K562 (cell line): ENCODE measurements around the gene C16orf86. TPM values are rescaled to one million over a fixed set of nuclear protein-coding genes. Genes with fewer than 3 reads are reported as not detected.
A peak's percentile ranks its signal among the peaks of the same experiment; 100 is the strongest.

Source experiments
- ATAC-seq: fragments of 200-7000 bp; cut with Tn5 transposase; 3 replicates; pipeline ENCODE4 v1.9.1; 2020; ENCODE audit warnings: moderate library complexity
- BruUV-seq: library from RNA; stranded (reverse); fragments of 400-500 nt; replicated peaks from 2 replicates; lab custom pipeline; 2021; lab: Mats Ljungman, UMichigan
- CTCF ChIA-PET: fragments of 300-600 bp; formaldehyde crosslinking; extraction: SDS; loops from one replicate; lab custom pipeline; 2021; ENCODE audit warnings: low intra/inter-chr PET ratio; lab: Yijun Ruan, JAX
- POLR2A ChIA-PET: fragments of 300-600, 350-650 bp; sonication (Branson Sonifier 250); formaldehyde crosslinking; extraction: SDS; loops from one replicate; lab custom pipeline; 2021; ENCODE audit warnings: antibody characterized with exemption, inconsistent platforms; lab: Yijun Ruan, JAX
- DNase-seq, 4 experiments: peaks; one replicate each; pipeline versions ENCODE4 v3.0.0 to v3.0.0-alpha.2; 2011 to 2018; ENCODE audit warnings: low spot score in 3 of 4, mixed read lengths in 3 of 4; ENCODE audit errors: extremely low read depth in 1 of 4
- FAIRE-seq: peaks from 2 replicates; lab custom pipeline; 2011; peaks lifted over from hg19 to GRCh38; lab: Jason Lieb, UNC
- H2AFZ ChIP-seq: 2 replicates; pipeline ENCODE4 v1.6.0; 2011; ENCODE audit warnings: low read depth, low read length, control low read depth, inconsistent platforms
- H3K27ac ChIP-seq: fragments of 200-600 bp; 3 replicates; pipeline ENCODE4 v1.8.0; 2011; ENCODE audit warnings: low read depth, mild to moderate bottlenecking, control low read depth, inconsistent platforms, low read length, moderate library complexity, mixed read lengths; ENCODE audit errors: extremely low read depth
- H3K27me3 ChIP-seq, 2 experiments: fragments of 300-600 bp in 1 of 2; 2 replicates in 1 of 2; 3 replicates in 1 of 2; pipeline versions ENCODE4 v1.6.0 to v1.8.0; 2011; ENCODE audit warnings: inconsistent platforms in 2 of 2, low read length in 2 of 2, mild to moderate bottlenecking in 1 of 2, mixed read lengths in 1 of 2, moderate library complexity in 1 of 2; ENCODE audit not compliant: control insufficient read depth in 2 of 2, insufficient read depth in 2 of 2
- H3K36me3 ChIP-seq: fragments of 300-600 bp; 3 replicates; pipeline ENCODE4 v1.8.0; 2011; ENCODE audit warnings: mild to moderate bottlenecking, low read length, inconsistent platforms; ENCODE audit not compliant: control insufficient read depth, insufficient read depth
- H3K4me1 ChIP-seq, 2 experiments: fragments of 200-600 bp in 1 of 2; replicated peaks in 1 of 2; 2 replicates in 1 of 2; 3 replicates in 1 of 2; pipeline versions ENCODE4 v1.5.1 to v1.8.0; 2011; ENCODE audit warnings: inconsistent platforms in 2 of 2, low read length in 2 of 2, mild to moderate bottlenecking in 1 of 2, mixed read lengths in 1 of 2, moderate library complexity in 1 of 2; ENCODE audit not compliant: control insufficient read depth in 2 of 2, insufficient read depth in 2 of 2
- H3K4me2 ChIP-seq: 2 replicates; pipeline ENCODE4 v1.6.1; 2011; ENCODE audit warnings: low read length, control low read depth, inconsistent platforms, mixed read lengths; ENCODE audit not compliant: insufficient read depth
- H3K4me3 ChIP-seq: fragments of 200-600 bp; sonication (generic), shearing (Covaris generic); 2 replicates; pipeline ENCODE4 v1.5.1; 2016; ENCODE audit warnings: control low read depth, inconsistent platforms
- H3K79me2 ChIP-seq: fragments of 200-600 bp; 3 replicates; pipeline ENCODE4 v1.8.0; 2011; ENCODE audit warnings: low read length, inconsistent platforms; ENCODE audit not compliant: control insufficient read depth, insufficient read depth
- H3K9ac ChIP-seq, 2 experiments: 2 replicates each; pipeline versions ENCODE4 v1.6.0 to v1.6.1; 2011; ENCODE audit warnings: low read depth in 2 of 2, low read length in 2 of 2, control low read depth in 1 of 2, inconsistent platforms in 1 of 2, mild to moderate bottlenecking in 1 of 2, mixed read lengths in 1 of 2; ENCODE audit not compliant: insufficient read depth in 1 of 2
- H3K9me1 ChIP-seq: one replicate; pipeline ENCODE4 v1.6.0; 2011; ENCODE audit warnings: inconsistent platforms, mild to moderate bottlenecking, low read length, moderate library complexity; ENCODE audit not compliant: control insufficient read depth, insufficient read depth
- H3K9me3 ChIP-seq: replicated peaks from 2 replicates; pipeline ENCODE4 v1.5.1; 2011; ENCODE audit warnings: low read depth, low read length, inconsistent platforms; ENCODE audit not compliant: control insufficient read depth, insufficient read depth
- H4K20me1 ChIP-seq: replicated peaks from 2 replicates; pipeline ENCODE4 v1.6.1; 2011; ENCODE audit warnings: low read length, inconsistent platforms, mixed read lengths; ENCODE audit not compliant: control insufficient read depth, insufficient read depth
- BRD4 ChIP-seq: fragments of 200-600 bp; sonication (generic); IDR thresholded peaks from 2 replicates; pipeline ENCODE4 v1.6.1; 2017; ENCODE audit warnings: inconsistent platforms
- ETS1 ChIP-seq: conservative IDR thresholded peaks from 2 replicates; pipeline ENCODE4 v1.6.1; 2011; ENCODE audit warnings: low read depth, mild to moderate bottlenecking, low read length; ENCODE audit not compliant: control insufficient read depth
- FIP1L1 ChIP-seq: fragments of 200-400 bp; formaldehyde crosslinking; IDR thresholded peaks from 2 replicates; pipeline ENCODE4 v1.6.1; 2018; ENCODE audit warnings: mild to moderate bottlenecking, low read depth, low read length; ENCODE audit not compliant: poor library complexity, severe bottlenecking
- GATAD2A ChIP-seq: fragments of 450-650 bp; IDR thresholded peaks from 2 replicates; pipeline ENCODE4 v1.6.1; 2017
- RBM39 ChIP-seq: fragments of 200-400 bp; formaldehyde crosslinking; optimal IDR thresholded peaks from 2 replicates; pipeline ENCODE3; 2018; ENCODE audit warnings: low read depth, low read length
- ZNF133 ChIP-seq: fragments of 250-450 bp; sonication (Bioruptor Pico); IDR thresholded peaks from 2 replicates; pipeline ENCODE4 v1.4.0; 2020; ENCODE audit warnings: mild to moderate bottlenecking
- ZNF668 ChIP-seq: fragments of 250-450 bp; sonication (Bioruptor Pico); IDR thresholded peaks from 2 replicates; pipeline ENCODE4 v1.8.0; 2022; ENCODE audit warnings: mild to moderate bottlenecking, inconsistent platforms
- ZNF695 ChIP-seq: fragments of 450-650 bp; formaldehyde crosslinking; IDR thresholded peaks from 2 replicates; pipeline ENCODE4 v1.4.0; 2020; ENCODE audit warnings: mild to moderate bottlenecking, moderate library complexity
- ZSCAN29 ChIP-seq: fragments of 450-650 bp; IDR thresholded peaks from 2 replicates; pipeline ENCODE4 v1.6.1; 2017
- WGBS: fragments of 100-300 bp; shearing (Covaris generic); methylation state at CpG from one replicate; pipeline ENCODE4 v1.1.6; 2016; ENCODE audit warnings: low coverage, mixed read lengths; ENCODE audit not compliant: insufficient coverage; ENCODE audit errors: missing lambda C conversion rate; 5-methylcytosine and 5-hydroxymethylcytosine counted together
- in situ Hi-C: fragments of 300-500 bp; cut with MboI; formaldehyde crosslinking; loops from 4 replicates; pipeline ENCODE4 v1.15.0; 2018; ENCODE audit warnings: inconsistent platforms, mixed read lengths
- intact Hi-C: fragments of 100-400 bp; cut with micrococcal nuclease; formaldehyde crosslinking; loops from 2 replicates; pipeline ENCODE4 v1.14.2; 2022
- polyA plus RNA-seq, 8 experiments: library from polyadenylated mRNA; depleted of rRNA in 4 of 8; stranded (reverse) in 5 of 8; unstranded in 3 of 8; fragments of >200 nt; fragmentation: Nextera tagmentation in 2 of 8; fragmentation: Illumina TruSeq in 1 of 8; extraction: Ambion mirVana in 2 of 8; extraction: Trizol in 1 of 8; gene quantifications; 2 replicates each; pipeline versions ENCODE4 v1.2.1 to v1.2.3, GENCODE V29; 2011 to 2014; ENCODE audit warnings: inconsistent platforms in 1 of 8, missing spikeins in 1 of 8
- total RNA-seq, 7 experiments: library from RNA; depleted of rRNA in 6 of 7; stranded (reverse); fragments of >200 nt in 6 of 7; fragmentation: Illumina TruSeq in 2 of 7; extraction: Trizol in 2 of 7; gene quantifications; 2 replicates each; pipeline versions ENCODE4 v1.2.1 to v1.2.3, GENCODE V29; 2011 to 2021; ENCODE audit warnings: low replicate concordance in 1 of 7
- TF ChIP-seq, protein P1 (sequence below): fragments of 450-650 bp; conservative IDR thresholded peaks from 2 replicates; pipeline ENCODE4 v1.6.1; 2016; ENCODE audit warnings: missing genetic modification characterization, low read depth, mild to moderate bottlenecking, missing compliant biosample characterization, moderate library complexity
- TF ChIP-seq, protein P2 (sequence below): IDR thresholded peaks from 2 replicates; pipeline ENCODE4 v1.6.1; 2014; ENCODE audit warnings: antibody characterized with exemption

The C16orf86 gene
- total and polyA plus RNA-seq, 9 of the 15 experiments (the other 6 are each of a cell fraction or from before 2014, with no cell fraction given) = 0.13 to 1.2 (median 0.27) TPM; not detected in 3

DNA sequence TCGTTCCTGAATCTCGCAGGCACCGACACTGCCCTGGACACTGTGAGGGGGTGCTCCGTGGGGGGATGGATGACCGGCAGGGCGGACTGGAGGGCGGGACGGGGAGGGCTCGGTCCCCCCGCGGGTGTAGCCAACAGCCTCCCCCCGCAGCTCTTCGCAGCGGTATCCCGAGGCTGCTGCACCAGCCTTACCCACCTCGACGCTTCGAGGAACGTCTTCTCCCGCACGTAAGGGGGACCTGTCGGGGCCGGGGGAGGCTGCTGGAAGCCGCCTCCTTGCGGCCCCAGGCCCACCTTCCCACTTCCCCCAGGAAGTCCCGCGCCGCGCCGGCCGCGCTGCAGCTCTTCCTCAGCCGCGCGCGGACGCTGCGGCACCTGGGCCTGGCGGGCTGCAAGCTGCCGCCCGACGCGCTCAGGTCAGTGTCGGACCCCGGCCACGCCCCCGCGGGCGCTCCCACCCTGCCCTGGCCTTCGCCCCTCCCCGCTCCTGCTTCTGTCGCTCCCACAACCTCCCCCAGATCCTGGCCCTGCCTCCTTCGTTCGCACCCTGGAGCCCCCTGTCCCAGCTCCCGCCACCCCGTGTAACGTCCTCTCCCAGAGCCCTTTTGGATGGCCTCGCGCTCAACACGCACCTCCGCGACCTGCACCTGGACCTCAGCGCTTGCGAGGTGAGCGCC, 18.4 kb upstream of the C16orf86 start:
- Histone ChIP-seq H2AFZ (no peak overlapping the region), H3K4me1 (peaks cover 0 to 65% of the 10 kb centered on the region in 2 experiments; a peak in 4 of 5 replicates), H3K9ac (peak overlapping the region in 1 of 2 experiments; percentile 52; a peak in 1 of 4 replicates), H3K4me3 (no peak overlapping the region), H3K36me3 (no peaks in the 10 kb centered on the region), H3K27me3 (peaks cover 8 to 58% of the 10 kb centered on the region in 2 experiments; a peak in 4 of 5 replicates), H3K79me2 (no peaks in the 10 kb centered on the region), H3K4me2 (no peak overlapping the region), H3K9me3 (no peaks in the 10 kb centered on the region), H3K27ac (no peak overlapping the region), H4K20me1 (peaks cover 7% of the 10 kb centered on the region; the same call in 1 of the 2 replicates), H3K9me1 (no peaks in the 10 kb centered on the region)
- in situ Hi-C loops = no loop called here
- WGBS = 40% methylated on average over 33 of the region's 65 CpGs
- intact Hi-C loops = no loop called here
- no peak for ATAC-seq
- peak in 2 of 4 experiments; percentile 40 to 48 for DNase-seq
- TF ChIP-seq FIP1L1 (peak; percentile 42), ZNF133 (no peak), ZNF695 (CRISPR knock-in tag) (no peak)
- no peak for FAIRE-seq
- POLR2A ChIA-PET = interaction anchor here (0.8 to 1.1 kb wide), 3 partner anchors 12 to 85 kb away, joined by 3 to 4 read pairs (median 3); partner anchors contain the start of gene ACD
- CTCF ChIA-PET = no interaction called here
- BruUV-seq = no TSS peak

DNA sequence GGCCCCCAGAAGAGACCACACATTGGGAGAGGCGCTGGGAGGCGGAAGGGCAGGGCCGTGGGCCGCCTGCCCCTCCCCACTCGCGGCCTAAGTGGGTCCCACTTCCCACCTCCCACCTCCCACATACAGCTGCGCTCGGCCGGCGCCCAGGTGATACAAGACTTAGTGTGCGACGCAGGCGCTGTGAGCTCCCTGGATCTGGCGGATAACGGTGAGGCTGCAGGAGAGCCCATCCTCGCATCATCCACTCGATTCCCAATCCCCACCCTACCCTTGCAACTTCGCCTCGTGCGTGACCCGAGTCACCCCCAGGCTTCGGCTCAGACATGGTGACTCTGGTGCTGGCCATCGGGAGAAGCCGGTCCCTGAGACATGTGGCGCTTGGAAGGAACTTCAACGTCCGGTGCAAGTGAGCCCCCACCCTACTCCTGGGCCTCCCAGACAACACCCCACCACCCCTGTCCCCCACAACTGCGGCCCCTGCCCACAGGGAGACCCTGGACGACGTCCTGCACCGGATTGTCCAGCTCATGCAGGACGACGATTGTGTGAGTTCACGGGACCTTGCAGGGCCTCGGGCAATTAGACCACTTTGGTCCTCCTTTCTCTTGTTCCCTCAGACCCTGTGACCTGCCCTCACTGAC, 17.7 kb upstream of the C16orf86 start:
- H3K79me2 ChIP-seq = no peaks in the 10 kb centered on the region
- FAIRE-seq = no peak
- no TSS peak for BruUV-seq
- H2AFZ ChIP-seq = no peak overlapping the region
- peaks cover 7% of the 10 kb centered on the region; the same call in 1 of the 2 replicates for H4K20me1 ChIP-seq
- no peak overlapping the region for H3K4me2 ChIP-seq
- H3K27ac ChIP-seq = no peak overlapping the region
- H3K27me3 ChIP-seq = peaks cover 8 to 61% of the 10 kb centered on the region in 2 experiments; a peak in 4 of 5 replicates
- intact Hi-C loops = no loop called here
- H3K9me1 ChIP-seq = no peaks in the 10 kb centered on the region
- WGBS = 34% methylated on average over 27 of the region's 35 CpGs
- no peak overlapping the region; a peak in 1 of 4 replicates for H3K9ac ChIP-seq
- ChIA-PET CTCF (no interaction called here), POLR2A (interaction anchor here (0.5 to 0.8 kb wide), 3 partner anchors 11 to 396 kb away, joined by 3 read pairs; partner anchors contain the start of gene ACD)
- no peaks in the 10 kb centered on the region for H3K9me3 ChIP-seq
- in situ Hi-C loops = no loop called here
- no peak for ATAC-seq
- no peak overlapping the region for H3K4me3 ChIP-seq
- DNase-seq = no peak
- no peaks in the 10 kb centered on the region for H3K36me3 ChIP-seq
- H3K4me1 ChIP-seq = peaks cover 0 to 71% of the 10 kb centered on the region in 2 experiments; a peak in 4 of 5 replicates
- TF ChIP-seq ETS1 (no peak), ZNF668 (CRISPR knock-in tag) (no peak), GATAD2A (no peak), BRD4 (no peak), RBM39 (no peak), ZSCAN29 (no peak)
- TF ChIP-seq, protein P1, sequence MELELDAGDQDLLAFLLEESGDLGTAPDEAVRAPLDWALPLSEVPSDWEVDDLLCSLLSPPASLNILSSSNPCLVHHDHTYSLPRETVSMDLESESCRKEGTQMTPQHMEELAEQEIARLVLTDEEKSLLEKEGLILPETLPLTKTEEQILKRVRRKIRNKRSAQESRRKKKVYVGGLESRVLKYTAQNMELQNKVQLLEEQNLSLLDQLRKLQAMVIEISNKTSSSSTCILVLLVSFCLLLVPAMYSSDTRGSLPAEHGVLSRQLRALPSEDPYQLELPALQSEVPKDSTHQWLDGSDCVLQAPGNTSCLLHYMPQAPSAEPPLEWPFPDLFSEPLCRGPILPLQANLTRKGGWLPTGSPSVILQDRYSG (tag) = no peak
- TF ChIP-seq, protein P2, sequence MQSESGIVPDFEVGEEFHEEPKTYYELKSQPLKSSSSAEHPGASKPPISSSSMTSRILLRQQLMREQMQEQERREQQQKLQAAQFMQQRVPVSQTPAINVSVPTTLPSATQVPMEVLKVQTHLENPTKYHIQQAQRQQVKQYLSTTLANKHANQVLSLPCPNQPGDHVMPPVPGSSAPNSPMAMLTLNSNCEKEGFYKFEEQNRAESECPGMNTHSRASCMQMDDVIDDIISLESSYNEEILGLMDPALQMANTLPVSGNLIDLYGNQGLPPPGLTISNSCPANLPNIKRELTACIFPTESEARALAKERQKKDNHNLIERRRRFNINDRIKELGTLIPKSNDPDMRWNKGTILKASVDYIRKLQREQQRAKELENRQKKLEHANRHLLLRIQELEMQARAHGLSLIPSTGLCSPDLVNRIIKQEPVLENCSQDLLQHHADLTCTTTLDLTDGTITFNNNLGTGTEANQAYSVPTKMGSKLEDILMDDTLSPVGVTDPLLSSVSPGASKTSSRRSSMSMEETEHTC = no peak
